Measurements from ENCODE around the gene THOC7.
A peak's percentile ranks its signal among the peaks of the same experiment; 100 is the strongest.

THOC7 gene

GRCh38 chr3:63863150-63864007, at the start of gene THOC7, which contains the start of gene ATXN7:
THOC7 (minus strand) TSS chr3:63863805; CDS start chr3:63863790, 15 bp downstream.
ATXN7 (plus strand) TSS chr3:63863867; CDS start chr3:63912599, 48,732 bp downstream.
- DNase-seq (ENCODE audit: low read depth, low spot score): peak; percentile 38

GRCh38 chr3:63912768-63913588, 49.4 kb upstream of the THOC7 start:
- peak; percentile 10 for DNase-seq (ENCODE audit: low read depth, low spot score)

- peak; percentile 61 for DNase-seq (ENCODE audit: low read depth, low spot score)
Observed at GRCh38 chr3:63911873-63912767, 48.5 kb upstream of the THOC7 start, which contains the start of gene SCAANT1. SCAANT1 (minus strand) TSS chr3:63912383.

- DNase-seq (ENCODE audit: low read depth, low spot score): no peak
Observed at GRCh38 chr3:63911509-63911872, 47.9 kb upstream of the THOC7 start.

- no peak for DNase-seq (ENCODE audit: low read depth, low spot score)
Observed at GRCh38 chr3:63910891-63911290, 47.3 kb upstream of the THOC7 start.

- DNase-seq (ENCODE audit: low read depth, low spot score): no peak
Observed at GRCh38 chr3:63910001-63910400, 46.4 kb upstream of the THOC7 start.

- DNase-seq (ENCODE audit: low read depth, low spot score): no peak
Observed at GRCh38 chr3:63909431-63909830, 45.8 kb upstream of the THOC7 start.

- DNase-seq (ENCODE audit: low read depth, low spot score): no peak
Observed at GRCh38 chr3:63908776-63909175, 45.2 kb upstream of the THOC7 start.

GRCh38 chr3:63908081-63908736, 44.6 kb upstream of the THOC7 start:
- DNase-seq (ENCODE audit: low read depth, low spot score): no peak

- no peak for DNase-seq (ENCODE audit: low read depth, low spot score)
Observed at GRCh38 chr3:63905731-63906620, 42.4 kb upstream of the THOC7 start.

GRCh38 chr3:63900459-63900858, 36.9 kb upstream of the THOC7 start:
- no peak for DNase-seq (ENCODE audit: low read depth, low spot score)

GRCh38 chr3:63900010-63900409, 36.4 kb upstream of the THOC7 start:
- no peak for DNase-seq (ENCODE audit: low read depth, low spot score)

- DNase-seq (ENCODE audit: low read depth, low spot score): no peak
Observed at GRCh38 chr3:63896332-63897030, 32.9 kb upstream of the THOC7 start.

GRCh38 chr3:63895422-63896189, 32.0 kb upstream of the THOC7 start:
- no peak for DNase-seq (ENCODE audit: low read depth, low spot score)

GRCh38 chr3:63892773-63893352, 29.3 kb upstream of the THOC7 start:
- no peak for DNase-seq (ENCODE audit: low read depth, low spot score)

- no peak for DNase-seq (ENCODE audit: low read depth, low spot score)
Observed at GRCh38 chr3:63891518-63891917, 27.9 kb upstream of the THOC7 start.

GRCh38 chr3:63886858-63887257, 23.3 kb upstream of the THOC7 start:
- DNase-seq (ENCODE audit: low read depth, low spot score): no peak

GRCh38 chr3:63880653-63881052, 17.0 kb upstream of the THOC7 start:
- no peak for DNase-seq (ENCODE audit: low read depth, low spot score)

Measured in activated CD4-positive, CD25-positive, alpha-beta regulatory T cell treated with anti-CD3 and anti-CD28 coated beads, Interleukin-2, amount 50 U/mL, for 16 hours (primary cell).